Chondrocyte (in vitro differentiated cells): ENCODE measurements around the gene DPP3. TPM values are rescaled to one million over a fixed set of nuclear protein-coding genes. Genes with fewer than 3 reads are reported as not detected.
A peak's percentile ranks its signal among the peaks of the same experiment; 100 is the strongest.

ENCODE experiments used
- DNase-seq: peaks from one replicate; pipeline ENCODE4 v3.0.0; 2021; ENCODE audit warnings: mixed read lengths, low spot score
- H3K27ac Mint-ChIP-seq: one replicate; pipeline ENCODE4 v1.8.0; 2021; ENCODE audit warnings: mild to moderate bottlenecking, moderate library complexity, mixed read lengths; ENCODE audit not compliant: unreplicated experiment
- H3K27me3 Mint-ChIP-seq: 2 replicates; pipeline ENCODE4 v1.8.0; 2021; ENCODE audit warnings: low read depth, mixed read lengths
- H3K36me3 Mint-ChIP-seq: 2 replicates; pipeline ENCODE4 v1.8.0; 2021; ENCODE audit warnings: low read depth, mixed read lengths
- H3K4me1 Mint-ChIP-seq: 2 replicates; pipeline ENCODE4 v1.8.0; 2021; ENCODE audit warnings: low read depth, mild to moderate bottlenecking, mixed read lengths
- H3K4me3 Mint-ChIP-seq: one replicate; pipeline ENCODE4 v1.8.0; 2021; ENCODE audit warnings: mild to moderate bottlenecking, moderate library complexity, mixed read lengths; ENCODE audit not compliant: unreplicated experiment
- H3K9me3 Mint-ChIP-seq: 2 replicates; pipeline ENCODE4 v1.8.0; 2021; ENCODE audit warnings: low read depth, mixed read lengths
- total RNA-seq: library from RNA; stranded (reverse); gene quantifications from 3 replicates; pipeline ENCODE4 v1.2.1, GENCODE V29; 2021
- TF ChIP-seq, protein P1 (sequence below): fragments of 200-600 bp; sonication (generic); IDR thresholded peaks from 2 replicates; pipeline ENCODE4 v1.5.0; 2021; ENCODE audit warnings: antibody characterized with exemption, mild to moderate bottlenecking, moderate library complexity

The DPP3 gene
- total RNA-seq, 1 donor from 2014 or later: 44.4 TPM

GRCh38 chr11:66547662-66548009, 67.4 kb downstream of the DPP3 start:
- no peak for DNase-seq
- H3K4me3 Mint-ChIP-seq: no peak overlapping the region
- peaks cover 23% of the 10 kb centered on the region for H3K4me1 Mint-ChIP-seq
- no peaks in the 10 kb centered on the region for H3K9me3 Mint-ChIP-seq
- H3K36me3 Mint-ChIP-seq: peaks cover 5% of the 10 kb centered on the region
- no peaks in the 10 kb centered on the region for H3K27me3 Mint-ChIP-seq
- no peak overlapping the region for H3K27ac Mint-ChIP-seq
- TF ChIP-seq, protein P1, sequence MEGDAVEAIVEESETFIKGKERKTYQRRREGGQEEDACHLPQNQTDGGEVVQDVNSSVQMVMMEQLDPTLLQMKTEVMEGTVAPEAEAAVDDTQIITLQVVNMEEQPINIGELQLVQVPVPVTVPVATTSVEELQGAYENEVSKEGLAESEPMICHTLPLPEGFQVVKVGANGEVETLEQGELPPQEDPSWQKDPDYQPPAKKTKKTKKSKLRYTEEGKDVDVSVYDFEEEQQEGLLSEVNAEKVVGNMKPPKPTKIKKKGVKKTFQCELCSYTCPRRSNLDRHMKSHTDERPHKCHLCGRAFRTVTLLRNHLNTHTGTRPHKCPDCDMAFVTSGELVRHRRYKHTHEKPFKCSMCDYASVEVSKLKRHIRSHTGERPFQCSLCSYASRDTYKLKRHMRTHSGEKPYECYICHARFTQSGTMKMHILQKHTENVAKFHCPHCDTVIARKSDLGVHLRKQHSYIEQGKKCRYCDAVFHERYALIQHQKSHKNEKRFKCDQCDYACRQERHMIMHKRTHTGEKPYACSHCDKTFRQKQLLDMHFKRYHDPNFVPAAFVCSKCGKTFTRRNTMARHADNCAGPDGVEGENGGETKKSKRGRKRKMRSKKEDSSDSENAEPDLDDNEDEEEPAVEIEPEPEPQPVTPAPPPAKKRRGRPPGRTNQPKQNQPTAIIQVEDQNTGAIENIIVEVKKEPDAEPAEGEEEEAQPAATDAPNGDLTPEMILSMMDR: no peak

- no peak for DNase-seq
- Mint-ChIP-seq H3K9me3 (no peaks in the 10 kb centered on the region), H3K27ac (no peak overlapping the region), H3K27me3 (no peaks in the 10 kb centered on the region), H3K4me1 (peaks cover 22% of the 10 kb centered on the region), H3K36me3 (peaks cover 2% of the 10 kb centered on the region), H3K4me3 (no peak overlapping the region)
- TF ChIP-seq, protein P1: no peak
These were observed 67.8 kb downstream of the DPP3 start for GRCh38 chr11:66548041-66548440.

GRCh38 chr11:66548774-66549630, 68.8 kb downstream of the DPP3 start:
- no peak for DNase-seq
- H3K9me3 Mint-ChIP-seq: no peaks in the 10 kb centered on the region
- no peaks in the 10 kb centered on the region for H3K36me3 Mint-ChIP-seq
- peaks cover 15% of the 10 kb centered on the region for H3K4me1 Mint-ChIP-seq
- H3K4me3 Mint-ChIP-seq: no peak overlapping the region
- H3K27me3 Mint-ChIP-seq: no peaks in the 10 kb centered on the region
- H3K27ac Mint-ChIP-seq: no peak overlapping the region
- TF ChIP-seq, protein P1: no peak

DNA sequence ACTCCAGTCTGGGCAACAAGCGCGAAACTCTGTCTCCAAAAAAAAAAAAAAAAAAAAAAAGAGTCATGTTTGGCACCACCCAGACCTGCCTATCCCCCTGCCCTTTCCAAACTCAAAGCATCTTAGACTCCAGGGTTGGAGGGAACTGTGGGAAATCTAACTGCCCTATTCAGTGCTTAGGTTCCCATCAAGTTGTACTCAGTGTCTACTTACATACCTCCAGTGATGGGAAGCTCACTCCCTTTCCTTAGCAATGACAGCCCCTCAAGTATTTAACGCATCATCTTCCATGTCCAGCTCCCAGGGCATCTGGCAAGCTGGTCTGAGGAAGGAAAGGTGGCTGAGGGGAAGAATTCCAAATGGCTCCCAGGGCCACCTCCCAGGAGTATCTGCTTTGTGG, 69.5 kb downstream of the DPP3 start:
- TF ChIP-seq, protein P1: no peak
- no peak overlapping the region for H3K4me3 Mint-ChIP-seq
- H3K36me3 Mint-ChIP-seq: no peaks in the 10 kb centered on the region
- H3K27ac Mint-ChIP-seq: peak overlapping the region; percentile 32
- H3K4me1 Mint-ChIP-seq: peaks cover 11% of the 10 kb centered on the region
- no peaks in the 10 kb centered on the region for H3K9me3 Mint-ChIP-seq
- DNase-seq: no peak
- H3K27me3 Mint-ChIP-seq: no peaks in the 10 kb centered on the region

- no peak for DNase-seq
These were observed 70.7 kb downstream of the DPP3 start for GRCh38 chr11:66550887-66551286.

More at GRCh38 chr11:66550887-66551286, 70.7 kb downstream of the DPP3 start:
- no peaks in the 10 kb centered on the region for H3K36me3 Mint-ChIP-seq
- H3K4me3 Mint-ChIP-seq: no peak overlapping the region
- H3K27ac Mint-ChIP-seq: no peak overlapping the region
- TF ChIP-seq, protein P1: no peak
- peaks cover 6% of the 10 kb centered on the region for H3K4me1 Mint-ChIP-seq
- H3K27me3 Mint-ChIP-seq: no peaks in the 10 kb centered on the region
- H3K9me3 Mint-ChIP-seq: no peaks in the 10 kb centered on the region
